HG03575 (cell line): ENCODE results near the gene GAS5.
"Not testable (repeated sequence)": the region's sequence is repeated elsewhere in the genome, so short reads cannot be mapped to it uniquely, and the experiment has no call there.

Experiments
- ATAC-seq: cut with Tn5 transposase; IDR thresholded peaks from one replicate; pipeline ENCODE4 v1.9.1; 2021; ENCODE audit not compliant: unreplicated experiment, insufficient number of reproducible peaks, low FRiP score; ENCODE audit errors: extremely low read depth

GAS5 gene

GRCh38 chr1:173871091-173871490, 3.3 kb upstream of the GAS5 start:
- ATAC-seq: no peak

GRCh38 chr1:173870252-173871075, 2.7 kb upstream of the GAS5 start:
- no peak for ATAC-seq

- no peak for ATAC-seq
Measured at GRCh38 chr1:173869021-173869359, 1.2 kb upstream of the GAS5 start.

GRCh38 chr1:173868266-173869020, 654 bp upstream of the GAS5 start, which contains the start of gene ZBTB37:
ZBTB37 (plus strand) TSS chr1:173868380; CDS start chr1:173870226, 1,846 bp downstream.
- ATAC-seq: peak; percentile 21

GRCh38 chr1:173867141-173867752, 542 bp downstream of the GAS5 start:
- ATAC-seq: no peak

- no peak for ATAC-seq
Measured at GRCh38 chr1:173866413-173867115, 1.2 kb downstream of the GAS5 start.

- ATAC-seq: no peak
Measured at GRCh38 chr1:173865468-173866164, 2.2 kb downstream of the GAS5 start.

- ATAC-seq: no peak
Measured at GRCh38 chr1:173864179-173864867, 3.5 kb downstream of the GAS5 start.

- no peak for ATAC-seq
Measured at GRCh38 chr1:173863224-173864161, 4.3 kb downstream of the GAS5 start.

GRCh38 chr1:173862769-173863223, 5.0 kb downstream of the GAS5 start:
- no peak for ATAC-seq

GRCh38 chr1:173862146-173862768, 5.5 kb downstream of the GAS5 start:
- ATAC-seq: not testable (repeated sequence)

GRCh38 chr1:173861731-173862145, 6.1 kb downstream of the GAS5 start:
- no peak for ATAC-seq

- no peak for ATAC-seq
Measured at GRCh38 chr1:173860065-173860464, 7.7 kb downstream of the GAS5 start.

GRCh38 chr1:173859547-173859946, 8.2 kb downstream of the GAS5 start:
- not testable (repeated sequence) for ATAC-seq

- no peak for ATAC-seq
Measured at GRCh38 chr1:173857363-173857917, 10.3 kb downstream of the GAS5 start.

GRCh38 chr1:173856903-173857302, 10.9 kb downstream of the GAS5 start:
- ATAC-seq: no peak
